MM.1S (cell line): Measurements from ENCODE around the gene TFEB.

Source experiments
- DNase-seq: peaks from one replicate; pipeline ENCODE4 v3.0.0-alpha.2; 2015
- H2AFZ ChIP-seq: fragments of 300-600 bp; sonication (generic); 2 replicates; pipeline ENCODE4 v1.6.0; 2016; ENCODE audit warnings: antibody characterized with exemption, low read length
- H3F3A ChIP-seq: fragments of 300-600 bp; sonication (generic); 2 replicates; pipeline ENCODE4 v1.6.1; 2016; ENCODE audit warnings: mild to moderate bottlenecking, antibody characterized with exemption, low read length, moderate library complexity, mixed read lengths; ENCODE audit not compliant: insufficient read depth
- H3K27ac ChIP-seq: fragments of 300-600 bp; sonication (generic); 2 replicates; pipeline ENCODE4 v1.5.1; 2016; ENCODE audit warnings: mild to moderate bottlenecking, low read length
- H3K27me3 ChIP-seq: fragments of 300-600 bp; sonication (generic); replicated peaks from 2 replicates; pipeline ENCODE4 v1.6.0; 2016; ENCODE audit warnings: low read length; ENCODE audit not compliant: insufficient read depth
- H3K36me3 ChIP-seq: fragments of 300-600 bp; sonication (generic); replicated peaks from 2 replicates; pipeline ENCODE4 v1.6.1; 2016; ENCODE audit warnings: mild to moderate bottlenecking, low read length, mixed read lengths; ENCODE audit not compliant: insufficient read depth
- H3K4me1 ChIP-seq: fragments of 300-600 bp; sonication (generic); 2 replicates; pipeline ENCODE4 v1.6.1; 2016; ENCODE audit warnings: low read length, mixed read lengths
- H3K4me2 ChIP-seq: fragments of 300-600 bp; sonication (generic); 2 replicates; pipeline ENCODE4 v1.6.0; 2016; ENCODE audit warnings: low read depth, low read length
- H3K4me3 ChIP-seq: fragments of 300-600 bp; sonication (generic); 2 replicates; pipeline ENCODE4 v1.5.1; 2016; ENCODE audit warnings: low read length, mixed read lengths
- H3K79me2 ChIP-seq: fragments of 300-600 bp; sonication (generic); 2 replicates; pipeline ENCODE4 v1.6.1; 2016; ENCODE audit warnings: mixed run types, low read length, mixed read lengths
- H3K9ac ChIP-seq: fragments of 300-600 bp; sonication (generic); 2 replicates; pipeline ENCODE4 v1.6.1; 2016; ENCODE audit warnings: low read length, mixed read lengths
- H3K9me2 ChIP-seq: fragments of 300-600 bp; sonication (generic); replicated peaks from 2 replicates; pipeline ENCODE4 v1.6.1; 2016; ENCODE audit warnings: mild to moderate bottlenecking, low read length, mixed read lengths; ENCODE audit not compliant: insufficient read depth
- H3K9me3 ChIP-seq: fragments of 300-600 bp; sonication (generic); replicated peaks from 2 replicates; pipeline ENCODE4 v1.6.1; 2016; ENCODE audit warnings: mild to moderate bottlenecking, low read length, mixed read lengths; ENCODE audit not compliant: insufficient read depth
- H4K20me1 ChIP-seq: fragments of 300-600 bp; sonication (generic); 2 replicates; pipeline ENCODE4 v1.6.1; 2016; ENCODE audit warnings: mild to moderate bottlenecking, low read length, moderate library complexity, mixed read lengths; ENCODE audit not compliant: insufficient read depth
- EZH2 ChIP-seq: fragments of 300-600 bp; sonication (generic); optimal IDR thresholded peaks from 2 replicates; pipeline ENCODE3; 2017; ENCODE audit warnings: low read depth, mild to moderate bottlenecking, antibody characterized with exemption, low read length, mixed read lengths
- EZH2phosphoT487 ChIP-seq: fragments of 300-600 bp; sonication (generic); IDR thresholded peaks from 2 replicates; pipeline ENCODE4 v1.6.1; 2018; ENCODE audit warnings: antibody characterized with exemption, low read length
- TF ChIP-seq, protein P1 (sequence below): fragments of 300-600 bp; sonication (generic); IDR thresholded peaks from 2 replicates; pipeline ENCODE4 v1.5.1; 2016; ENCODE audit warnings: antibody characterized with exemption, low read length, mixed read lengths

The TFEB gene

DNA sequence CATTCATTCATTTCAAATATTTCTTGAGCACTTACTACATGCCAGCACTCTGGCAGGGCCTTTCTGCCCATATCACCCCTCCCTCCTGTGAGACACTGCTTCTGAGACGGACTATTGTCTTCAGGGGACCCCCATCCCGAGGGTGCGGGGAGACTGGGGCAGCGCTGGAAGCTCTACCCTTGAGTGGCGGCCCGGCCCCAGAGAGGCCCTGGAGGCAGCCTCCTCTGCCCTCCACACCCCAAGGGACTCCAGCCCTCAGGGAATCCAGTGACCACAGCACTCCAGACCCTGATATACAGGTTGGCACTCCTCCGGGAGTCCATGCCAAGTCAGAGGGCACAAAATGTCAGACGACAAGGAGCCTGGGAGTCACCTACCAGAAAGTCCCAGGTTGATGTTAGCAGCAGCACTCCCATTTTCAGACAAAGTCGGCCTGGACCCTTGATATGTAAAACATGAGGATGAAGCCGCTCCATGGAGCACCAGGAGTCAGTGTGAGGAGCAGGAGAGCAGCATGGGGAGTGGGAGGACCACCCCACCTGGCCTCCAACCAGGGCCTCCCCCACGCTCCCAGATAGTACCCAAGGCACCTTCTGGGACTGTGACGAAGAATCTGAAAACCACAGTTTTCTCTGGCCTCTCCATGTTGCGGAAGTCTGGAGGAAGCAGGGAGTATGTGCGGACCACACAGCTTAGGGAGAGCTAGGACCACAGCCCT, 20.7 kb downstream of the TFEB start:
- no peaks in the 10 kb centered on the region for H3K79me2 ChIP-seq
- no peak overlapping the region for H3K4me2 ChIP-seq
- no peak overlapping the region for H3K27ac ChIP-seq
- no peaks in the 10 kb centered on the region for H3K9me2 ChIP-seq
- TF ChIP-seq EZH2phosphoT487 (no peak), EZH2 (no peak)
- TF ChIP-seq, protein P1, sequence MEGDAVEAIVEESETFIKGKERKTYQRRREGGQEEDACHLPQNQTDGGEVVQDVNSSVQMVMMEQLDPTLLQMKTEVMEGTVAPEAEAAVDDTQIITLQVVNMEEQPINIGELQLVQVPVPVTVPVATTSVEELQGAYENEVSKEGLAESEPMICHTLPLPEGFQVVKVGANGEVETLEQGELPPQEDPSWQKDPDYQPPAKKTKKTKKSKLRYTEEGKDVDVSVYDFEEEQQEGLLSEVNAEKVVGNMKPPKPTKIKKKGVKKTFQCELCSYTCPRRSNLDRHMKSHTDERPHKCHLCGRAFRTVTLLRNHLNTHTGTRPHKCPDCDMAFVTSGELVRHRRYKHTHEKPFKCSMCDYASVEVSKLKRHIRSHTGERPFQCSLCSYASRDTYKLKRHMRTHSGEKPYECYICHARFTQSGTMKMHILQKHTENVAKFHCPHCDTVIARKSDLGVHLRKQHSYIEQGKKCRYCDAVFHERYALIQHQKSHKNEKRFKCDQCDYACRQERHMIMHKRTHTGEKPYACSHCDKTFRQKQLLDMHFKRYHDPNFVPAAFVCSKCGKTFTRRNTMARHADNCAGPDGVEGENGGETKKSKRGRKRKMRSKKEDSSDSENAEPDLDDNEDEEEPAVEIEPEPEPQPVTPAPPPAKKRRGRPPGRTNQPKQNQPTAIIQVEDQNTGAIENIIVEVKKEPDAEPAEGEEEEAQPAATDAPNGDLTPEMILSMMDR: no peak
- no peaks in the 10 kb centered on the region for H3K36me3 ChIP-seq
- no peaks in the 10 kb centered on the region for H3F3A ChIP-seq
- H3K4me3 ChIP-seq: no peak overlapping the region
- peaks cover 18% of the 10 kb centered on the region for H3K4me1 ChIP-seq
- no peaks in the 10 kb centered on the region for H3K9me3 ChIP-seq
- no peaks in the 10 kb centered on the region for H3K27me3 ChIP-seq
- no peaks in the 10 kb centered on the region for H4K20me1 ChIP-seq
- no peak overlapping the region for H2AFZ ChIP-seq
- H3K9ac ChIP-seq: no peak overlapping the region
- DNase-seq: no peak

DNA sequence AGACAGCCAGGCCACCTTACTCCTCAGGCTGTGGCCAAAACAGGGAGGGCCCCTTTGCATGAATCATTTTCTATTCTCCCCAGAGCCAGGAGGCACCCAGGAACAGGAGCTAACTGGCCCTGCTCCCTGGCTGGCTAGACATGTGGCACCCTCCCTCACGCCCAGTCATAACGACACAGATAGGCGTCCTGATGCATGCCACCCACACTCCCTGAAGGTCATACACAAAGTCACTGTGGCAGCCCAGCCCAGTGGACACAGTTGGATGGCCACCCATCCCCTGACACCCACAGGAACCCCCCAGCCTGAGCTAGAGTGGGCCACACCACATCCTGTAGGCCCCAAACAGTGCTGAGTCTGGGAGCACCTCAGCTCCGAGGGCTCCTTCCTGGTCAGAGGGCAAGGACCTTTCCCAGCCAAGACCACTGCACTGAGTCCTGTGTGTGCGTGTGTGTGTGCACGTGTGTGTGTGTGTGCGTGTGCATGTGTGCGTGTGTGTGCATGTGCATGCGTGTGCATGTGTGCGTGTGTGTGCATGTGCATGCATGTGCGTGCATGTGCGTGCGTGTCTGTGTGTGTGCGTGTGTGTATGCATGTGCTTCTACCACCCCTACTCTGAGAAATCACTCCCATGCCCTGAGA, 21.6 kb downstream of the TFEB start:
- H4K20me1 ChIP-seq: no peaks in the 10 kb centered on the region
- H3K9me3 ChIP-seq: no peaks in the 10 kb centered on the region
- H3K36me3 ChIP-seq: no peaks in the 10 kb centered on the region
- H3K4me1 ChIP-seq: peaks cover 18% of the 10 kb centered on the region
- H3K9ac ChIP-seq: no peak overlapping the region
- H3K79me2 ChIP-seq: no peaks in the 10 kb centered on the region
- no peak for DNase-seq
- H3K4me2 ChIP-seq: no peak overlapping the region
- no peaks in the 10 kb centered on the region for H3K9me2 ChIP-seq
- H3F3A ChIP-seq: no peaks in the 10 kb centered on the region
- H2AFZ ChIP-seq: no peak overlapping the region
- no peak overlapping the region for H3K4me3 ChIP-seq
- no peaks in the 10 kb centered on the region for H3K27me3 ChIP-seq
- H3K27ac ChIP-seq: no peak overlapping the region
- TF ChIP-seq EZH2 (no peak), EZH2phosphoT487 (no peak)

DNA sequence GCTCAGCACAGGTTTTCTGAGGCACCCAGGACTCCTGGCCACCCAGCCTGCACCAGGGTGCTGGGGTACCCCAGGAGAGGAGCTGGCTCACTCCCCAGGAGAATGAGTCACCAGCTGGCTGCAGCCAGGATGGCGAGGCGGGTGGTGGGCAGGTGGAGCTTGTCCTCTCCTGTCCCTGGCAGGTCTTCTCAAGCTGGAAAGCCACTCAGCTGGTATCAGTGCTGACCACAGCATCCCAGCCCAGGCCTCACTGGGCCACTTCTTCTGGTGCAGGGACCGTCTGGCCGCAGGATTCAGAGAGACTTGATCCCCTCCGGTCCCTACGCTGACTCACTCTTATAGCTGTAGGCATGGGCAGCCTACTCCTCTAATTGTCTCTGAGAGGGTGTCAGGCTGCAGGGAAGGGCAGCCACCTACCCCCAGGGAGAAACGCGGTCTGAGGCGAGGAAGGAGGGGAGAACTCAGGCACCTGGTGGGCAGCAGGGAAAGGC, 22.2 kb downstream of the TFEB start:
- H3K27ac ChIP-seq: no peak overlapping the region
- no peak overlapping the region for H2AFZ ChIP-seq
- no peak for DNase-seq
- H3K4me2 ChIP-seq: no peak overlapping the region
- H3K36me3 ChIP-seq: no peaks in the 10 kb centered on the region
- H4K20me1 ChIP-seq: no peaks in the 10 kb centered on the region
- H3K4me3 ChIP-seq: no peak overlapping the region
- H3K9ac ChIP-seq: no peak overlapping the region
- H3K4me1 ChIP-seq: peaks cover 18% of the 10 kb centered on the region
- H3K9me2 ChIP-seq: no peaks in the 10 kb centered on the region
- H3K9me3 ChIP-seq: no peaks in the 10 kb centered on the region
- H3K79me2 ChIP-seq: no peaks in the 10 kb centered on the region
- TF ChIP-seq EZH2 (no peak), EZH2phosphoT487 (no peak)
- TF ChIP-seq, protein P1: no peak
- no peaks in the 10 kb centered on the region for H3K27me3 ChIP-seq
- H3F3A ChIP-seq: no peaks in the 10 kb centered on the region

DNA sequence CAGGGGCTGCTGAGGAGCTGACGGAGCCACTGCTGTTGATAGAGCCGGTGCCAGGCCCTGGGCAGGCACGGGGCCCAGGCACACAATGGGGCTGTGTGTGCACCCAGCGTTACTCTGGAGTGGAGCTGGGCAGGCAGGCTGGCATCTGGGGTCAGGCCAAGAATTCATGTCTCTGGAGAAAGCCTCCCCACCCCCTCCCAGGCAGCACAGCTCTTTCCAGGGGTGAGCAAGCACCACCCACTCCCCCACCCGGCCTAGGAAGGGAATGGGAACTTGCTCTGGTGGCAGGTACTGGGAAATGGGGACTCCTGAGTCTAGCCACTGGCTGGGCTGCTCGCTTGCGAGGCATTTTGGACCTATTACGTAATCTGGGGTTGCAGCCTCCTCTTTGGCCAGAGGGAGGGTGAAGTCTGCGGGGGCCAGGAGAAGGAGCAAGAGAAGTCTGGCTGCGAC, 22.7 kb downstream of the TFEB start:
- no peaks in the 10 kb centered on the region for H3K9me3 ChIP-seq
- H3K27me3 ChIP-seq: no peaks in the 10 kb centered on the region
- no peak overlapping the region for H3K9ac ChIP-seq
- H3K9me2 ChIP-seq: no peaks in the 10 kb centered on the region
- peaks cover 15% of the 10 kb centered on the region for H3K4me1 ChIP-seq
- H3K27ac ChIP-seq: no peak overlapping the region
- no peaks in the 10 kb centered on the region for H3K79me2 ChIP-seq
- H3K4me3 ChIP-seq: no peak overlapping the region
- H4K20me1 ChIP-seq: no peaks in the 10 kb centered on the region
- TF ChIP-seq EZH2phosphoT487: no peak
- TF ChIP-seq, protein P1: no peak
- TF ChIP-seq EZH2: no peak
- no peak for DNase-seq
- H3F3A ChIP-seq: no peaks in the 10 kb centered on the region
- no peaks in the 10 kb centered on the region for H3K36me3 ChIP-seq
- H3K4me2 ChIP-seq: no peak overlapping the region
- H2AFZ ChIP-seq: no peak overlapping the region
